Measurements from ENCODE around the gene CFAP97D1.

The CFAP97D1 gene

DNA sequence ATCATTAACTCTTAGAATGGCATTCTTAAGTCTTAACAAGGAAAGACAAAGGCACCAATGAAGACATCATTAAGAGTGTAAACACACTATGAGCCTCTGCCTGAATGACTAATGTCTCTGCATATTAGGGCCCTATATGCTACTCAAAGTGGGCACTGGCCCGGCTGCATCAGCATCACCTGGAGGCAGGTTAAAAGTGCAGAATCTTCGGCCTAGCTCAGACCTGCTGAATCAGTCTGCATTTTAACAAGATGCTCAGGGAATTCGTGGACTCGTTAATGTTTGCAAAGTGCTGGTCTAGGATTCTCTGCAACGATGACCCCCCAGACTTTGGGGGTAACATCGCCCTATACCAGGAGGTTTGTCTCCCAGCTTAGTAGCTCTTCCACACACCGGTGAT, 46.0 kb downstream of the CFAP97D1 start:
- no peak for DNase-seq (ENCODE audit: low read depth)

DNA sequence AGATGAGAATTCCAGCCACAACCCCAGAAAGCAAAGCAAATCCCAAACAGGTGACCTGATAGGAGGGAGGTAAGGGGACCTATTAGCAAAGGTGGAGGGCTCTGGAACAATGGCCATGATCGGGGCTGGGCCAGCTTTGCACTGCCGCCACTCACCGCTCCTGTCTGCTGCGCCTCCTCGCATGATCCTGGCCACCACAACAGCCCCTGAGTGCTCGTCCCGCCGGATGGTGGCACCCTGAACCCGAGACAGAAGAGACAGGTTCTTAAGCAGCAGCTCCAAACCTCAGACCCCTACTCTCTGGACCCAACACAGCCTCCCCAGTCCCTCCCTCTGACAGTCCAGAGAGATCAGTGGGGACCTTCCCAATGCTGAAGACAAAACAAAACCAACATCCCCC, 47.4 kb downstream of the CFAP97D1 start:
- DNase-seq (ENCODE audit: low read depth), result no peak

DNA sequence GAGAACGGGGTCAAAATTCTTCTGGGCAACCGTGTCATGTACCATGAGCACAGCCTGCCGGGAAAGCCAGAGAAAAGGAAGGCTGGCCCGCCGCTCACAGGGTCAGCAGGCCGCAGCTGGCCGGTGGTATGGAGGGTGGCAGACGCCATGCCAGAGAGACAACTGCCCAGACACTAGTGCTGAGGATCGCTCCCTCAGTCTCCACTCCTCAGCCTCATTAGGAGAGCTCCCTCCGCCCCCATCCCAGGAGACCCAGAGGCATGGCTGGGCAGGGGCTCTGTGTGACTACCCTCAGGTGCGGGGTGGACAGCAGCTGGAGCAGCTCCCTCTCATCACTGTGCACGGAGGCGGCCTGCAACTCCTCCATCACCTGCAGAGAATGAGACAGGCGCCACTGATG, 49.5 kb downstream of the CFAP97D1 start:
- no peak for DNase-seq (ENCODE audit: low read depth)

DNA sequence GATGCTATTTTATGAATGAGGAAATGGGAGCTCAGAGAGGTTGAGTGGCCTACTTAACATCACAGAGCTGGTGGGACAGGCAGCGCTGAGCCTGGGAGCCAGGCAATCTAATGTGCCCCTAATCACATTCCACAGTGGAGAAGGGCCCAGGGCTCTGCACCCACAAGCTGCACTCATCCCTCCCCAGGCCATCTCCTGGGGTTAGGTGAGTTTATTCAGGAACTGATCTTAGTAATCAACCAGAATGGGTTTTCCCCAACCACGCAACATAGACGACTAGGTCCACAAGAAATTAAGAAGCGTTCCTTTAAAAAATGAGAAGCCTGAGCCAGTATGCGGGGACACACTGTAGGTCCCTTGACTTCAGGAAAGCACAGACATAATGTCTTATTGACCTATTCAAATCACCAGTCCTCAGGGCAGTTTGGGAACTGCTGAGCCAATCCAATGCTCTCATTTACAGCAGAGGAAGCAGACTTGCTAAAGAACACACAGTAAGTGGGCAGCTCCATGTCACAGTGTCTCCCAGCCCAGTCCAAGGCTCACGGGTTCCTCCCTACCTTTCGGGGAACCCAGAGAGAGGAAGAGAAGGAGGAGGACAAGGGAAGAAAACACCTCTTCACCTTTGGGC, 50.4 kb downstream of the CFAP97D1 start:
- DNase-seq (ENCODE audit: low read depth), result no peak

DNA sequence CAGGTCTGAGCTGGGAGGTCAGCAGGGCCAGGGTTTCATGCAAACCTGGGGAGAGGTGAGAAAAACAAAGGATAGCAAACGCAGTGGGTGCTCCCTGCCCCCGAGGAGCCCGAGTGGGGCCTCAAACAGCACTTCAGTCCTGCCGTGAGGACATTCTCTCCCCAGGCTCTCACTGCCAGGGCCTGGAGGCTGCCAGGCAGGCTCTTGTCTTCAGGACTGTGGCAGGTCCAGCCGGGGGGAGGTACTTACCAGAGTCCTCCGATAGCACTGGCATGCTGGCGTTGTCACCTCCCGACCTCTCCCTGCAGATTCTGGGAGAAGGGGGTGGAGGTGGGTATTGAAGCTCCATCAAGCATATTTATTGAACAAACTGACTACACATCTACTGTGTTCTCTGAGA, 51.4 kb downstream of the CFAP97D1 start:
- no peak for DNase-seq (ENCODE audit: low read depth)

DNA sequence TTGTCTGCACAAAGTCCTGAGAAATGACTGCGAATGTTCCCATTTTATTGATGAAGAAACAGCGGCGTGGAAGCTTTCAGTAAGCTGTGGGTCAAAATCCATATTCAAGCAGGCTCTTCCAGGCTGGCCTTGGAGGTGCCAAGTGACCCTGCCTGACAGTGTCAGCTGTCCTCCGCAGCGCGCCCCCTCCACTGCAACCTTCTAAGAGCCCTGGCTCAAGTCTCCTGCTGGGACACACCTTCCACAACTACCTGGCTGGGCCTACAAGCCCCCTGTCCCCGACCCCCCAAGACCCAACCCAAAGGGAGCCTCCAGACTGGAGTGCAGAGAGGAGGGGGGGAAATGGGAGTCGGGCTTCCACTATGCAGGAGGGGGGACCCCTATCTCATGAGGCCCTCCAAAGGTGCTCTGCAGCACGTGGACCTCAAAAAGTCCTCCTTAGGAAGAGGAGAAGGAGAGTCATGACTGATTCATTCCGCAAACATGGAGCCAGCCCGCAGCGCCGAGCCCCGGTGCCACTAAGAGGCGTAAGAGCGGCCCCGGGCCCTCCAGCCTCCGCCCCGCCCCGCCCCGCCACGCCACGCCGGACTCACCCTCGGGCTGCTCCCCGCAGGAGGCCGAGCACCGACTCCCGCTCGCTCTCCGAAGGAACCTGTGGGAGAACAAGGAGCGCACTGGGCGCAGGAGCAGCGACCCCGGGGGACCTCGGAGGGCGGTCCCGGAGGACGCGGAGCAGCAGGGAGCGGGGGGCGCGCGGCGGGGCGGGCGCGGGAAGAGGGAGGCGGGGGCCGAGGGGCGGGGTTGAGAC, 52.1 kb downstream of the CFAP97D1 start:
- DNase-seq (ENCODE audit: low read depth), result no peak

DNA sequence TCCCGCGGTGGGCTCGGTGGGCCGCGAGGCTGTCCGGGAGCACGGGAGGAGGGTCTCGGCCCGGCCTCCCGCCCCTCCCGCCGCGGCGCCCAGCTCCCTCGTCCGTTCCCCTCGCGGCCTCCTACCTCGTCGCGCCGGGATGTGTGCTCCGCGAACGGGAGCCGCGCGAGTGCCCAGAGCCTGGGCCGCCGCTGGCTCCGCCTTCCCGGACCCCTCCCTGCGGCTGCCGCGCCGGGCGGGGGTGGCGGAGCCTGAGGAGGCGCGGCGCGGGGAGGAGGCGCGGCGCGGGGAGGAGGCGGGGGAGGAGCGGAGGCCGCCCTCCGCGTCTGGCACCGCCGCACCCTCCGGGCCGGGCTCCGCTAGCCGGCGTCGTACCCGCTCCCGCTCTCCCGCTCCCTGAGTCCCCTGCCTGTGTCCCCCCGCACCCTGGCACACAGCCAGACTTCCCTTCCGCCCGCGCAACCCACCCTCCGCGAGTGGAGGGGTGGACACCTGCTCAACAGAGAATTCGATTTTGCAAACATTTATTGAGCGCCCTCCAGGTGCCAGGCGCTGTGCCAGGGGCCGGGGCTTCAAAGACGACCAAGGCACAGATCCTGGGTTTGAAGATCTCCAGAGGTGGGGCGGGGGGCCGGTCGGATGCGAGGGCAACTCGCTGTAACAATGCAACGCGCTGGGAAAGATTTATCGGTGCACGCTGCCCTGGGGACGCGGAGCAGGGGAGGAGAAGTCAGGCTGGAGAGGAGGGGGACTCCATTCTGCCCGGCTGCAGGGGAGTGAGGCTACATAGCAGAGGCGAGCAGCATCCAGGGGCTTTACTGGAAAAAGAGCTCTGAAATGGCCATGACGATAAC, 53.0 kb downstream of the CFAP97D1 start, which contains the start of gene MPP3:
MPP3 (minus strand) TSS at position 171 of the 854 bp plus-strand sequence. CDS start 1,240 bp downstream, outside the sequence.
- peak; percentile 34 for DNase-seq (ENCODE audit: low read depth)

DNA sequence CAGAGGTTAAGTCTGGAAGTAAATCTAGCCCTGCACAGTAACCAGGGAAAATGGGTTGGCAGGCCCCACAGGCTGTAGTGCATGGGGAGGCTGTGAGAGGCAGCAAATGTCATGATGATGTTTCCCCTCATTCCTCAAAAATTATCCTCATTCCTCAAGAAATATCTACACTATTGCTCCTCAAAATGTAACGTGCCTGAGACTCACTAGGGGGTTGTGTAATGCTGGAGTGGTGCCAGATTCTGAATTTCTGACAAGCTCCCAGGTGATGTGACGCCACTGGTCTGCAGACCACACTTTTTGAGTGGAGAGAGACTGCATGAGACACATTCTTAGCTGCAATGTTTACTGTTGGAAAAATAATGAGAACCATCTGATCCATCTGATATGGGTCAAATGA, 53.9 kb downstream of the CFAP97D1 start:
- DNase-seq (ENCODE audit: low read depth), result no peak
